AG09319 (cell line): ENCODE data around the gene HOMER1.

Experiments used
- DNase-seq: peaks from one replicate; pipeline ENCODE4 v3.0.0-alpha.2; 2010; ENCODE audit warnings: low read depth; ENCODE audit errors: extremely low read depth
- CTCF ChIP-seq: IDR thresholded peaks from 2 replicates; pipeline ENCODE4 v1.5.1; 2011; ENCODE audit warnings: low read depth, mild to moderate bottlenecking, inconsistent platforms, low read length, moderate library complexity

Gene HOMER1

GRCh38 chr5:79509244-79509885 is 4.6 kb downstream of the HOMER1 start:
- DNase-seq, result no peak
- TF ChIP-seq CTCF, result no peak

GRCh38 chr5:79508794-79509193 is 5.1 kb downstream of the HOMER1 start:
- DNase-seq, result no peak
- no peak for TF ChIP-seq CTCF

GRCh38 chr5:79508354-79508753 is 5.6 kb downstream of the HOMER1 start:
- no peak for DNase-seq
- no peak for TF ChIP-seq CTCF

- DNase-seq, result no peak
Observed at GRCh38 chr5:79507251-79508205, 6.4 kb downstream of the HOMER1 start.

GRCh38 chr5:79505138-79505537 is 8.8 kb downstream of the HOMER1 start:
- no peak for TF ChIP-seq CTCF
- DNase-seq, result no peak

More at GRCh38 chr5:79507251-79508205, 6.4 kb downstream of the HOMER1 start:
- no peak for TF ChIP-seq CTCF

- no peak for DNase-seq
- no peak for TF ChIP-seq CTCF
Observed at GRCh38 chr5:79503794-79504495, 10.0 kb downstream of the HOMER1 start.
